ENCODE measurements around the gene GRSF1.
"Not testable (repeated sequence)": the region's sequence is repeated elsewhere in the genome, so short reads cannot be mapped to it uniquely, and the experiment has no call there.

GRSF1 gene

GRCh38 chr4:70839589-70840093 lies at the start of gene GRSF1:
GRSF1 (minus strand) TSS chr4:70839890; CDS start chr4:70839827, 63 bp downstream.
- peak; percentile 93 for DNase-seq (ENCODE audit: low read depth)

GRCh38 chr4:70885174-70885573 lies 45.5 kb upstream of the GRSF1 start:
- no peak for DNase-seq (ENCODE audit: low read depth)

- DNase-seq (ENCODE audit: low read depth) = no peak
Observed at GRCh38 chr4:70880739-70881138, 41.0 kb upstream of the GRSF1 start.

GRCh38 chr4:70877556-70877955 lies 37.9 kb upstream of the GRSF1 start:
- DNase-seq (ENCODE audit: low read depth) = no peak

- no peak for DNase-seq (ENCODE audit: low read depth)
Observed at GRCh38 chr4:70874268-70875156, 34.8 kb upstream of the GRSF1 start.

- DNase-seq (ENCODE audit: low read depth) = no peak
Observed at GRCh38 chr4:70873216-70873615, 33.5 kb upstream of the GRSF1 start.

GRCh38 chr4:70868778-70869177 lies 29.1 kb upstream of the GRSF1 start:
- DNase-seq (ENCODE audit: low read depth) = no peak

- DNase-seq (ENCODE audit: low read depth) = no peak
Observed at GRCh38 chr4:70863099-70863790, 23.6 kb upstream of the GRSF1 start.

GRCh38 chr4:70859066-70859465 lies 19.4 kb upstream of the GRSF1 start:
- no peak for DNase-seq (ENCODE audit: low read depth)

- no peak for DNase-seq (ENCODE audit: low read depth)
Observed at GRCh38 chr4:70858454-70858853, 18.8 kb upstream of the GRSF1 start.

GRCh38 chr4:70855464-70855863 lies 15.8 kb upstream of the GRSF1 start:
- no peak for DNase-seq (ENCODE audit: low read depth)

GRCh38 chr4:70849291-70849690 lies 9.6 kb upstream of the GRSF1 start:
- no peak for DNase-seq (ENCODE audit: low read depth)

- DNase-seq (ENCODE audit: low read depth) = no peak
Observed at GRCh38 chr4:70844180-70844579, 4.5 kb upstream of the GRSF1 start.

- no peak for DNase-seq (ENCODE audit: low read depth)
Observed at GRCh38 chr4:70842761-70843435, 3.2 kb upstream of the GRSF1 start.

GRCh38 chr4:70841951-70842350 lies 2.3 kb upstream of the GRSF1 start:
- no peak for DNase-seq (ENCODE audit: low read depth)

GRCh38 chr4:70841211-70841610 lies 1.5 kb upstream of the GRSF1 start:
- DNase-seq (ENCODE audit: low read depth) = no peak

- not testable (repeated sequence) for DNase-seq (ENCODE audit: low read depth)
Observed at GRCh38 chr4:70840631-70841030, 941 bp upstream of the GRSF1 start.

- DNase-seq (ENCODE audit: low read depth) = peak; percentile 60
Observed at GRCh38 chr4:70840137-70840536, 447 bp upstream of the GRSF1 start.

- DNase-seq (ENCODE audit: low read depth) = peak; percentile 57
Observed at GRCh38 chr4:70838666-70839588, 763 bp downstream of the GRSF1 start.

- no peak for DNase-seq (ENCODE audit: low read depth)
Observed at GRCh38 chr4:70838204-70838603, 1.5 kb downstream of the GRSF1 start.

GRCh38 chr4:70836081-70836480 lies 3.6 kb downstream of the GRSF1 start:
- no peak for DNase-seq (ENCODE audit: low read depth)
